Osteoblast (primary cell): ENCODE data around the gene OR2AT4. TPM values are rescaled to one million over a fixed set of nuclear protein-coding genes. Genes with fewer than 3 reads are reported as not detected.

Experiments
- DNase-seq: peaks from one replicate; pipeline ENCODE4 v3.0.0; 2011; ENCODE audit warnings: low spot score, mixed read lengths; ENCODE audit not compliant: insufficient read length; ENCODE audit errors: missing footprints
- H2AFZ ChIP-seq: 2 replicates; pipeline ENCODE4 v1.6.0; 2011; ENCODE audit warnings: mild to moderate bottlenecking, low read length
- H3K27ac ChIP-seq: 2 replicates; pipeline ENCODE4 v1.5.1; 2011; ENCODE audit warnings: mild to moderate bottlenecking, low read depth, low read length, moderate library complexity
- H3K27me3 ChIP-seq: 2 replicates; pipeline ENCODE4 v1.6.0; 2012; ENCODE audit warnings: mild to moderate bottlenecking, control low read depth, inconsistent platforms, low read length, moderate library complexity; ENCODE audit not compliant: insufficient read depth
- H3K36me3 ChIP-seq: 2 replicates; pipeline ENCODE4 v1.5.1; 2011; ENCODE audit warnings: mild to moderate bottlenecking, low read length, control low read depth, moderate library complexity; ENCODE audit not compliant: insufficient read depth
- H3K4me1 ChIP-seq: 2 replicates; pipeline ENCODE4 v1.5.1; 2011; ENCODE audit warnings: mild to moderate bottlenecking, low read length, control low read depth, moderate library complexity; ENCODE audit not compliant: insufficient read depth
- H3K4me2 ChIP-seq: 2 replicates; pipeline ENCODE4 v1.6.0; 2011; ENCODE audit warnings: mild to moderate bottlenecking, low read length; ENCODE audit not compliant: insufficient read depth
- H3K4me3 ChIP-seq: fragments of 200-600 bp; sonication (generic); 3 replicates; pipeline ENCODE4 v1.5.1; 2012; ENCODE audit warnings: mild to moderate bottlenecking, low read length, inconsistent platforms; ENCODE audit not compliant: insufficient read depth
- H3K79me2 ChIP-seq: 2 replicates; pipeline ENCODE4 v1.6.0; 2012; ENCODE audit warnings: mild to moderate bottlenecking, low read length, control low read depth, inconsistent platforms; ENCODE audit not compliant: insufficient read depth
- H3K9me3 ChIP-seq: 2 replicates; pipeline ENCODE4 v1.5.1; 2011; ENCODE audit warnings: low read depth, low read length, control low read depth
- H4K20me1 ChIP-seq: 2 replicates; pipeline ENCODE4 v1.6.0; 2012; ENCODE audit warnings: mild to moderate bottlenecking, low read length, control low read depth; ENCODE audit not compliant: insufficient read depth
- CTCF ChIP-seq: IDR thresholded peaks from 2 replicates; pipeline ENCODE4 v1.5.1; 2011; ENCODE audit warnings: mild to moderate bottlenecking, low read depth, low read length, moderate library complexity; ENCODE audit errors: extremely low read depth
- total RNA-seq: library from RNA; depleted of rRNA; stranded (reverse); fragments of >200 nt; gene quantifications from 2 replicates; pipeline ENCODE4 v1.2.3, GENCODE V29; 2012

The OR2AT4 gene
- total RNA-seq, 1 donor, result not detected

GRCh38 chr11:75084883-75085282 lies 11.8 kb downstream of the OR2AT4 start:
- H3K79me2 ChIP-seq, result no peaks in the 10 kb centered on the region
- DNase-seq, result no peak
- H3K4me2 ChIP-seq, result no peak overlapping the region
- H2AFZ ChIP-seq, result no peak overlapping the region
- TF ChIP-seq CTCF, result no peak
- H3K4me3 ChIP-seq, result no peak overlapping the region
- H3K36me3 ChIP-seq, result no peaks in the 10 kb centered on the region
- H3K27ac ChIP-seq, result no peak overlapping the region
- no peaks in the 10 kb centered on the region for H3K4me1 ChIP-seq
- no peaks in the 10 kb centered on the region for H3K9me3 ChIP-seq
- peaks cover 28% of the 10 kb centered on the region for H3K27me3 ChIP-seq
- H4K20me1 ChIP-seq, result no peaks in the 10 kb centered on the region

- no peak overlapping the region for H3K4me3 ChIP-seq
- H3K27ac ChIP-seq, result no peak overlapping the region
- H2AFZ ChIP-seq, result no peak overlapping the region
- peaks cover 5% of the 10 kb centered on the region for H3K4me1 ChIP-seq
- no peaks in the 10 kb centered on the region for H3K36me3 ChIP-seq
- H3K79me2 ChIP-seq, result no peaks in the 10 kb centered on the region
- no peaks in the 10 kb centered on the region for H4K20me1 ChIP-seq
- no peak for TF ChIP-seq CTCF
- H3K4me2 ChIP-seq, result no peak overlapping the region
- no peak for DNase-seq
- peaks cover 28% of the 10 kb centered on the region for H3K27me3 ChIP-seq
- no peaks in the 10 kb centered on the region for H3K9me3 ChIP-seq
Measured at GRCh38 chr11:75083217-75083605, 13.5 kb downstream of the OR2AT4 start.

GRCh38 chr11:75082601-75083216 lies 14.0 kb downstream of the OR2AT4 start:
- Histone ChIP-seq H3K27ac (no peak overlapping the region), H3K4me1 (peaks cover 8% of the 10 kb centered on the region), H3K4me2 (no peak overlapping the region), H3K79me2 (no peaks in the 10 kb centered on the region), H4K20me1 (no peaks in the 10 kb centered on the region), H3K36me3 (no peaks in the 10 kb centered on the region), H3K27me3 (peaks cover 25% of the 10 kb centered on the region), H3K4me3 (no peak overlapping the region), H2AFZ (no peak overlapping the region), H3K9me3 (no peaks in the 10 kb centered on the region)
- no peak for DNase-seq
- TF ChIP-seq CTCF, result no peak

- Histone ChIP-seq H3K4me2 (no peak overlapping the region), H3K36me3 (no peaks in the 10 kb centered on the region), H3K79me2 (no peaks in the 10 kb centered on the region), H4K20me1 (no peaks in the 10 kb centered on the region), H3K9me3 (no peaks in the 10 kb centered on the region), H3K4me3 (no peak overlapping the region), H3K27me3 (peaks cover 23% of the 10 kb centered on the region), H3K27ac (no peak overlapping the region), H2AFZ (no peak overlapping the region), H3K4me1 (peaks cover 12% of the 10 kb centered on the region)
- DNase-seq, result no peak
- TF ChIP-seq CTCF, result no peak
Measured at GRCh38 chr11:75079546-75079945, 17.1 kb downstream of the OR2AT4 start.
